Measurements from ENCODE around the gene GREM2. TPM values are rescaled to one million over a fixed set of nuclear protein-coding genes. Genes with fewer than 3 reads are reported as not detected.

GREM2 gene
- total RNA-seq, result not detected in 2 replicates

DNA sequence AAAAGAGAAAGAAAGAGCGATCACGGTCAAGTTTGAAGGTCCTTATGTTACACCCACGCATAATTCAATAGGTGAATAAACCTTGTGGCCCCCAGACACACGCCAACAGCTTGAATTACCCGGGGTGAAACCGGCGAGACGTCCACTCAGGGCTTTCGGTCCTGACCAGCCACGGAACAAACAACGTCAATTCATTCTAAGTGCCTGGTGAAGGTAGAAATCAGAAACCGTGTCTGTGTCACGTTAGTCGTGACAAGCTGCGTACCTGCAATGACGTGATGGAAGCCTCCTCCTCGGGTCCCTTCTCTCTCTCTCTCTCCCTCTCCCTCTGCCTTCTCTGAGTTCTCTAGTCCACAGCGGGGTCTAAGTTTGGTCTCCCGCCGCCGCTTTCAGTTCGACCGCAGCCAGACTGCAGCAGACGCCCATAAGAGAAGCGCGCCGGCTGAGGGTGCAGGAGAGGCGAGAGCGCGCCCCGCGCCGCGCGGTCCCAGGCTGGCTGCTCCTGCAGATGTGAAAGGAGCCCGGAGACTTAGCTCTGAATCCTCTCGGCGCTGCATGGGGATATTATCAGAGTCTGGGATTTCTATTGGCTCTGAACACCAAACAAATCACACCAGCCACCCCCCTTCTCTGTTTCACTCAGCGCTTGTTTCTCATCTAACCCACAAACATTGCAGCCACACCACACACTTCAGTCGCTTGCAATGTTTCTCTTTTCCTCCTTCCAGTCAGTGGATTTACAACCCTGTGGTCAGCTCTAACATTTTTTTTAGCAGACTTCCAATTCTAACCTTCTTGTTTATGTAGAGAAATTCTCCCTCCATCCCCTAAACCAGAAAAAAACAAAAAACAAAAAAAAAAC lies at the start of gene GREM2:
GREM2 (minus strand) TSS at position 537 of the 862 bp plus-strand sequence. CDS start 118,680 bp downstream, outside the sequence.
- peak within 1 kb of the TSS; percentile 80 for H3K4me3 Mint-ChIP-seq
- CTCF ChIA-PET, result no interaction called here
- H3K27ac Mint-ChIP-seq, result no peak within 1 kb of the TSS
- ATAC-seq (ENCODE audit: low read depth) (no peak), DNase-seq (no peak)
- intact Hi-C loops (cut with micrococcal nuclease), result no loop called here
- no peaks in the 10 kb centered on the region for H3K36me3 Mint-ChIP-seq (ENCODE audit: low read depth)
- no peaks in the 10 kb centered on the region for H3K9me3 Mint-ChIP-seq
- POLR2A ChIA-PET, result no interaction called here
- TF ChIP-seq CTCF (IDR thresholded peaks at IDR 0.05), result no peak
- H3K27me3 Mint-ChIP-seq, result peaks cover 26% of the 10 kb centered on the region
- H3K4me1 Mint-ChIP-seq, result peaks cover 14% of the 10 kb centered on the region

GRCh38 chr1:240658312-240658960 lies 46.5 kb upstream of the GREM2 start:
- no peak for DNase-seq
- POLR2A ChIA-PET, result no interaction called here

DNA sequence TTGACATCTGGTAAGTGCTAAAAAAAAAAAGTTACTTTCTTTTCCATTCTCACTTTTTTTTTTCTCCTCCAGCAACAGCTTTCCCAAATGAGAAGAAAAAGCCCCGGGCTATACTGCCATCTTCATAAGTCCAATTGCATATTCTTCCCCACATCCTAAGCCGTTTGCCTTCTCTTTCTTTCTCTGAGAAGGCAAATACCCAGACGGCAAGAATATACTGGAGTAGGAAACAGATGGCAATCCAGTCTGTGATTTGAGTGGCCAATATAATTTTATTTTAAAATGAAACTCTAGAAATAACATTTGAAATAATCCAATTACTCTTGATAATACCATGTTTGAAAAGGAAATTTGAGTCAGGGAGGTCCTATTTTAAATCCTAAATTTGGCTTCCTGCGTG lies 44.6 kb upstream of the GREM2 start:
- ChIA-PET POLR2A (no interaction called here), CTCF (no interaction called here)
- ATAC-seq (ENCODE audit: low read depth), result no peak

More at GRCh38 chr1:240658312-240658960, 46.5 kb upstream of the GREM2 start:
- Mint-ChIP-seq H3K27ac (no peak overlapping the region), H3K4me1 (no peaks in the 10 kb centered on the region), H3K27me3 (no peaks in the 10 kb centered on the region), H3K36me3 (ENCODE audit: low read depth) (no peaks in the 10 kb centered on the region), H3K4me3 (no peak overlapping the region), H3K9me3 (peaks cover 4% of the 10 kb centered on the region)
- no peak for ATAC-seq (ENCODE audit: low read depth)
- TF ChIP-seq CTCF (IDR thresholded peaks at IDR 0.05), result no peak
- CTCF ChIA-PET, result no interaction called here
- intact Hi-C loops (cut with micrococcal nuclease), result no loop called here

GRCh38 chr1:240652961-240653409 lies 41.0 kb upstream of the GREM2 start:
- POLR2A ChIA-PET, result no interaction called here
- Mint-ChIP-seq H3K27ac (no peak overlapping the region), H3K4me3 (no peak overlapping the region), H3K27me3 (no peaks in the 10 kb centered on the region), H3K36me3 (ENCODE audit: low read depth) (no peaks in the 10 kb centered on the region), H3K4me1 (no peaks in the 10 kb centered on the region), H3K9me3 (no peaks in the 10 kb centered on the region)
- no peak for TF ChIP-seq CTCF (IDR thresholded peaks at IDR 0.05)
- ATAC-seq (ENCODE audit: low read depth) (no peak), DNase-seq (no peak)
- intact Hi-C loops (cut with micrococcal nuclease), result no loop called here
- CTCF ChIA-PET, result no interaction called here

More for the DNA sequence above, 44.6 kb upstream of the GREM2 start:
- Mint-ChIP-seq H3K27ac (no peak overlapping the region), H3K4me1 (no peaks in the 10 kb centered on the region), H3K9me3 (peaks cover 4% of the 10 kb centered on the region), H3K36me3 (ENCODE audit: low read depth) (no peaks in the 10 kb centered on the region), H3K4me3 (no peak overlapping the region), H3K27me3 (no peaks in the 10 kb centered on the region)
- DNase-seq, result no peak
- intact Hi-C loops (cut with micrococcal nuclease), result no loop called here
- no peak for TF ChIP-seq CTCF (IDR thresholded peaks at IDR 0.05)

DNA sequence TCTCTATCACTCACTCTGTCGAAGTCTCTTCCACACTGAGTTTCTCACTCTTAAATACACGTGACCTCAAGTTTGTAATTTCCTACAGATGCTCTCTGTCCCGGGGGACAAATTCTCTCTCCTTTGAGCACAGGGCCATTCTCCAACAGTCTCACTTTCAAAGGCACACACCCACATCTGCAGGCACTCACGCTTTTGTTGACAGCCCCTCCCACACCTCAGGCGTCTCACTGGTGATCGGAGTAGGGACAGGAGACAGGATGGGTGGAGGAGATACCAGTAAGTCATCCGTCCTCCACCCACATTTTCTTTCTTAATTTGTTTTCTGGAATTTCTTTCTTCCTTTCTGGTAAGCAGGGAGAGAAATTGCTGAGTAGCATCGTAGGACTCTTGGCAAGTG lies 40.6 kb upstream of the GREM2 start:
- Mint-ChIP-seq H3K27ac (no peak overlapping the region), H3K4me1 (no peaks in the 10 kb centered on the region), H3K36me3 (ENCODE audit: low read depth) (no peaks in the 10 kb centered on the region), H3K27me3 (no peaks in the 10 kb centered on the region), H3K9me3 (no peaks in the 10 kb centered on the region), H3K4me3 (no peak overlapping the region)
- TF ChIP-seq CTCF (IDR thresholded peaks at IDR 0.05), result no peak
- POLR2A ChIA-PET, result no interaction called here
- CTCF ChIA-PET, result no interaction called here
- intact Hi-C loops (cut with micrococcal nuclease), result no loop called here
- DNase-seq (no peak), ATAC-seq (ENCODE audit: low read depth) (no peak)
